DND-41 (cell line): ENCODE data around the gene KIF3C.
A peak's percentile ranks its signal among the peaks of the same experiment; 100 is the strongest.

Source experiments
- ATAC-seq: fragments of 200-7000 bp; cut with Tn5 transposase; 3 replicates; pipeline ENCODE4 v1.9.1; 2021; ENCODE audit warnings: low read depth; ENCODE audit not compliant: insufficient read depth
- DNase-seq: peaks from one replicate; pipeline ENCODE4 v3.0.0-alpha.2; 2020
- H2AFZ ChIP-seq: 2 replicates; pipeline ENCODE4 v1.6.0; 2012; ENCODE audit warnings: low read depth, low read length
- H3K27ac ChIP-seq: 2 replicates; pipeline ENCODE4 v1.5.1; 2012; ENCODE audit warnings: low read length, inconsistent platforms
- H3K27me3 ChIP-seq: fragments of 200-600 bp; sonication (generic); 2 replicates; pipeline ENCODE4 v1.6.0; 2012; ENCODE audit warnings: low read length, mild to moderate bottlenecking, inconsistent platforms; ENCODE audit not compliant: insufficient read depth, poor library complexity
- H3K36me3 ChIP-seq: 2 replicates; pipeline ENCODE4 v1.5.1; 2012; ENCODE audit warnings: low read length, inconsistent platforms; ENCODE audit not compliant: insufficient read depth
- H3K4me1 ChIP-seq: 2 replicates; pipeline ENCODE4 v1.5.1; 2012; ENCODE audit warnings: mild to moderate bottlenecking, low read length; ENCODE audit not compliant: insufficient read depth
- H3K4me2 ChIP-seq: 2 replicates; pipeline ENCODE4 v1.6.0; 2012; ENCODE audit warnings: mild to moderate bottlenecking, moderate library complexity, low read length, inconsistent platforms; ENCODE audit not compliant: insufficient read depth
- H3K4me3 ChIP-seq, 2 experiments: fragments of 200-600 bp in 1 of 2; shearing (Covaris generic) in 1 of 2; 2 replicates each; pipeline ENCODE4 v1.5.1; 2012 to 2016; ENCODE audit warnings: inconsistent platforms in 2 of 2, low read length in 2 of 2, mild to moderate bottlenecking in 2 of 2, low read depth in 1 of 2, moderate library complexity in 1 of 2
- H3K79me2 ChIP-seq: 2 replicates; pipeline ENCODE4 v1.6.0; 2012; ENCODE audit warnings: low read length, inconsistent platforms; ENCODE audit not compliant: insufficient read depth
- H3K9ac ChIP-seq: 2 replicates; pipeline ENCODE4 v1.6.0; 2012; ENCODE audit warnings: low read depth, mild to moderate bottlenecking, inconsistent platforms, low read length, moderate library complexity
- H3K9me3 ChIP-seq: 2 replicates; pipeline ENCODE4 v1.5.1; 2012; ENCODE audit warnings: low read length, moderate library complexity, mild to moderate bottlenecking, inconsistent platforms; ENCODE audit not compliant: insufficient read depth, severe bottlenecking
- H4K20me1 ChIP-seq: 2 replicates; pipeline ENCODE4 v1.6.0; 2012; ENCODE audit warnings: low read length; ENCODE audit not compliant: insufficient read depth
- CTCF ChIP-seq: IDR thresholded peaks from 2 replicates; pipeline ENCODE4 v1.5.1; 2012; ENCODE audit warnings: borderline replicate concordance, low read length, moderate library complexity, mild to moderate bottlenecking; ENCODE audit not compliant: poor library complexity, severe bottlenecking; ENCODE audit errors: extremely low read depth
- EZH2 ChIP-seq: IDR thresholded peaks from 3 replicates; pipeline ENCODE4 v1.6.1; 2012; ENCODE audit warnings: borderline replicate concordance, low read depth, mild to moderate bottlenecking, moderate library complexity, low read length, inconsistent platforms; ENCODE audit not compliant: severe bottlenecking

KIF3C gene

GRCh38 chr2:26010943-26011342, 28.6 kb upstream of the KIF3C start:
- no peak overlapping the region for H3K9ac ChIP-seq
- H3K79me2 ChIP-seq: no peaks in the 10 kb centered on the region
- H3K4me1 ChIP-seq: no peaks in the 10 kb centered on the region
- H4K20me1 ChIP-seq: no peaks in the 10 kb centered on the region
- no peaks in the 10 kb centered on the region for H3K27me3 ChIP-seq
- H2AFZ ChIP-seq: no peak overlapping the region
- H3K36me3 ChIP-seq: no peaks in the 10 kb centered on the region
- ATAC-seq (no peak), DNase-seq (no peak)
- no peak overlapping the region for H3K27ac ChIP-seq
- no peak overlapping the region for H3K4me2 ChIP-seq
- no peak overlapping the region for H3K4me3 ChIP-seq
- H3K9me3 ChIP-seq: peaks cover 3% of the 10 kb centered on the region
- TF ChIP-seq CTCF: no peak
- TF ChIP-seq EZH2: no peak

GRCh38 chr2:26009567-26009963, 27.3 kb upstream of the KIF3C start:
- TF ChIP-seq CTCF (no peak), EZH2 (no peak)
- ATAC-seq: no peak
- no peaks in the 10 kb centered on the region for H3K36me3 ChIP-seq
- no peaks in the 10 kb centered on the region for H3K27me3 ChIP-seq
- no peaks in the 10 kb centered on the region for H3K4me1 ChIP-seq
- no peak overlapping the region for H3K27ac ChIP-seq
- no peak overlapping the region for H3K9ac ChIP-seq
- H4K20me1 ChIP-seq: no peaks in the 10 kb centered on the region
- no peak overlapping the region for H3K4me3 ChIP-seq
- H3K4me2 ChIP-seq: no peak overlapping the region
- peaks cover 3% of the 10 kb centered on the region for H3K9me3 ChIP-seq
- no peak overlapping the region for H2AFZ ChIP-seq
- no peaks in the 10 kb centered on the region for H3K79me2 ChIP-seq
- DNase-seq: no peak

GRCh38 chr2:26008851-26009566, 26.7 kb upstream of the KIF3C start:
- H3K27ac ChIP-seq: no peak overlapping the region
- H2AFZ ChIP-seq: no peak overlapping the region
- H3K4me3 ChIP-seq: no peak overlapping the region
- no peaks in the 10 kb centered on the region for H3K4me1 ChIP-seq
- H3K36me3 ChIP-seq: no peaks in the 10 kb centered on the region
- peaks cover 3% of the 10 kb centered on the region for H3K9me3 ChIP-seq
- ATAC-seq (peak; percentile 37; the same call in 1 of the 3 replicates), DNase-seq (no peak)
- H3K79me2 ChIP-seq: no peaks in the 10 kb centered on the region
- no peaks in the 10 kb centered on the region for H4K20me1 ChIP-seq
- H3K4me2 ChIP-seq: no peak overlapping the region
- H3K27me3 ChIP-seq: no peaks in the 10 kb centered on the region
- no peak overlapping the region for H3K9ac ChIP-seq
- TF ChIP-seq CTCF: no peak
- no peak for TF ChIP-seq EZH2
